GM18517 (cell line): ENCODE measurements around the gene CNKSR3.

Experiments used
- ATAC-seq: cut with Tn5 transposase; IDR thresholded peaks from one replicate; pipeline ENCODE4 v1.9.1; 2021; ENCODE audit warnings: mild to moderate bottlenecking, moderate library complexity; ENCODE audit not compliant: unreplicated experiment

Gene CNKSR3

DNA sequence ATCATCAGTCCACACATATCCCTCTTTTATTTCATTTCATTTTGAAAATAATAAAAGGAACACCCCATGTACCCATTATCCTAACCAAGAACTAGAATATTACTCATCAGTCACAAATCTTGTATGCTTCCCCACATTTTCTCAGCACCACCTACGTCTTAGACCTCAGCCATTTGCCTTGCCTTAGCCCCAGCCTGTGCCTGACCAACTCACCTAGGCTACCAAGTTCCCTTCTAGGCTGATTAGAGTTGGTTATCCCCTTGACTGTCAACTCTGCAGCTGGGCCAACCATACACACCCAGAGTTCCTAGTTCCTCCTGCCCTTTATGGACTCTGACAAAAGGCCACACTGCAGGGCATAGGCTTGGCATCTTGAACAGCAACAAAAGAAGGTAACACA, 120.5 kb downstream of the CNKSR3 start:
- no peak for ATAC-seq

DNA sequence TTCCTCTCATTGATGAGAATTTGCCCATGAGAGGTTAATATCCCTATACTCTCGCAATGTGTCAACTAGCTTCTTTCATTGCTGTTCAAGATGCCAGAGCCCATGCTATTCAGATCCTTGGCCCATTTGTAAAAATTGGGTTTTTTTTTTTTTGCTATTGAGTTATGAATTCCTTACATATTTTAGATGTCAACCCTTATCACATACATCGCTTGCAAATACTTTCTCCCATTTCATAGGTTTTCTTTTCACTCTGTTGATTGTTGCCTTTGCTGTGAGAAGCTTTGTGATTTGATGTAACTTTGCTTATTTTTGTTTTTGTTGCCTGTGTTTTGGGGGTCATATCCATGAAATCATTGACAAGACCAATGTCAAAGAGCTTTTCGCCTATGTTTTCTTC, 121.7 kb downstream of the CNKSR3 start:
- ATAC-seq = no peak

DNA sequence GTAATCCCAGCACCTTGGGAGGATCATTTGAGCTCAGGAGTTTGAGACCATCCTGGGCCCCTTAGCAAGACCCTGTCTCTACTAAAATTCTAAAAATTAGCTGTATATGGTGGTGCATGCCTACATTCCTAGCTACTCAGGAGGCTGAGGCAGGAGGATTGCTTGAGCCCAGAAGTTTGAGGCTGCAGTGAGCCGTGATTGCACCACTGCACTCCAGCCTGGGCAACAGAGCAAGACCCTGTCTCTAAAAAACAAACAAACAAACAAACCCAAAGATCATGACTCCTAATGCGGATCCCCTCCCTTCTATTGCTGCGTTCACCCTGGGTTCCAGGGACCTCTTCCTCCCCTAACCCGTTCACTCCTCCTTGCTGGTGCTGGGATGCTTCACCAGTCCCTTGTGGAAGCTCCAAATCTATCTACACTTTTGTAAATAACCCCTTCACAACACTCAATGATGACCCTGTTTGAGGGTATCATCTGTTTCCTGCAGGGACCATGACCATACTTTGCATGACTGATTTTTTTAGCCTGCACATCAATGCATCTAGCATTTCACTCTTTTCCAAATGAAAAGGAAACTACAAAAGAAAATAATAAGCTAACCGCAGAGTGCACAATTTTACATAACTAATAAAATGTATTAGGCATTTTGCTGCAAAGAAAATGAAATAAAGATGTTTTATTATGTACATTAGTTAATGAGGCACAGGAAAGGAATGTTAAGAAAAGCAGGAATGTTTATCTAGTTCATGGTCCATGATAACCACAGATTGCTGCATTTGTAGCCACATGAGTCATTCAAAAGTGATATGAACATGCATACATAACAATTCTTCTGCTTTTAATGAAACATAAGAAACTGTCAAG, 123.4 kb downstream of the CNKSR3 start:
- ATAC-seq = no peak

DNA sequence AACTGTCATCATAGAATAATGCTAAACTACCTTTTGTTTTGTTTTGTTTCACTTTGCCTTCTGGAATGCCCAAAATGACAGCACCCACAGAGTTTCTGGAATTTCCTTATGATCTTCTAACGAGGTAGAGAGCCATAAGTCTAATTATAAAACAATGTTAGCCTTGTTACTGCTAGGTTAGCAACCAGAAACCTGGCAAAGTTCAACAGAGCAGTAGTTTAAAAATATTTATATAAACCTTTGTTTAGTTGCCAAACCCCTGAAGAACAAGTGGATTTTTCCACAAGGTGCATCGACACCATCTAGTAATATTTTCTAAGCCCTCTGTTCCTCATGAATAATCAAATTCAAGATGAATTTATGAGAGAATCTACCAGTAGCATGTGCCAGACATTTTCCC, 126.3 kb downstream of the CNKSR3 start:
- ATAC-seq = no peak

DNA sequence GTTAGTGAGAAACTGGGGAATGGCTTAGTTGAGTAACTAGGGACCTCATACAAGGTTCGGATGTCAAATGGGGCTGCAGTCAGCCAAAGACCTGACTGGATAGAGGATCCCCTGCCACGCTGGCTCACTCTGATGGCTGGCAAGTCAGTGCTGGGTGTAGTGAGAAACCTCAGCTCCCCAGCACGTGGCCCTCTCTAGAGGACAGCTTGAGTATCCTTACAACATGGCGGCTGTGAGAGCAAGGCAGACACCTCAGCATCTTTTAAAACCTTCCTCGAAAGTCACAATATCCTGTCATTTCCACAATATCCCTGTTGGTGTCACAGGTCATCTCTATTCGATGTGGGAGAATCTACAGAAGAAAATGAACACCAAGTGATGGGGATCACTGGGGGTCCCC, 127.2 kb downstream of the CNKSR3 start:
- no peak for ATAC-seq

DNA sequence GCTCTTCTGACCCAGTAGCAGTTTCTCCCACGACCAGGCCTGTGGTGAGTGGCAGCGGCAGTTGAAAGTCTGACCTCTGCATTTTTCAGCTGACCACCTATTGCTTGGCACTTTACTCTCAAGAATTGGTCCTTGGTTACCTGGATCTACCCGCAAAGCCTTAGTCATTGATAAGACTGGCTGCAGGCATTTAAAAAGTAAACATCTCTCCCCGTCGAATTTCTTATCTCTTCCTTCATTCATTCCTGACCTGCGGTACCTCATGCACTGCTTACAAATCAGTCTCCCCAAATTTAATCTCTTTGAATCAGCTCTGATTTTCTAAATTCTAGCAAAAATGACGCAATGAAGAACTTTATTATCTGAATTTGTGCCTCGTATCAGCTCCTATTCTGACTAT, 127.7 kb downstream of the CNKSR3 start:
- ATAC-seq = no peak

DNA sequence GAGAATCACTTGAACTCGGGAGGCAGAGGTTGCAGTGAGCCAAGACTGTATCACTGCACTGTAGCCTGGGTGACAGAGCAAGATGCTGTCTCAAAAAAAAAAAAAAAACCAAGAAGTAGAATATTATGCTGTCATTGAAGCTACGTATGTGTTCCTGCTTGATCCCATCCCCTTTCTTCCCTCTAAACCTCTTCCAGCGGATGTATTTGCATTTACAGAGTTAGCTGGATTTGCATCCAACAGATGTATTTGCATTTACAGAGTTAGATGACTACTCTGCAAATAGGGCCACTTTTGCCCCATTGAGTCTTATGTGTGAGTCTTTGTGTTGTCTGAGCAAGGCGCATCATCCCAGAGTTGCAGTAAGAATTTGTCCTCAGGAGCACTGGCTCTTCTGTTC, 128.9 kb downstream of the CNKSR3 start:
- no peak for ATAC-seq

DNA sequence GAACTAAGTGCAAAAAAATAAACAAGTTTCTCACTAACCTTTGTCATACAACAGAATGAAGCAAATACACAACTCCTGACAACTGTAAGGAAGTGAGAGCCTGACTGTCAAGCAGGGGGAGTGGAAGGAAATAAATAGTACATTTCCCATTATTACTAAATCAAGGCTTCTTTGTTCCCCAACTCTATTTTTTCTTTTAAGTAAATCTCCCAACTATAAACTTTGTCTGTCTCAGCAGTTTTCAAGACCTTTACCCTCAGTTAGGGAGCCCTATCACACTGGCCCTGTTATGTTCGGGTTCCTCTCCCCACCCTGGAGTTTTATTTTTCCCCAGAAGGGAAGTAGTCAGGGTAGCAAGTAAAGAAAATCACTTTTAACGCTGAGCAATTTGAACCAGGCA, 129.7 kb downstream of the CNKSR3 start:
- ATAC-seq = no peak

DNA sequence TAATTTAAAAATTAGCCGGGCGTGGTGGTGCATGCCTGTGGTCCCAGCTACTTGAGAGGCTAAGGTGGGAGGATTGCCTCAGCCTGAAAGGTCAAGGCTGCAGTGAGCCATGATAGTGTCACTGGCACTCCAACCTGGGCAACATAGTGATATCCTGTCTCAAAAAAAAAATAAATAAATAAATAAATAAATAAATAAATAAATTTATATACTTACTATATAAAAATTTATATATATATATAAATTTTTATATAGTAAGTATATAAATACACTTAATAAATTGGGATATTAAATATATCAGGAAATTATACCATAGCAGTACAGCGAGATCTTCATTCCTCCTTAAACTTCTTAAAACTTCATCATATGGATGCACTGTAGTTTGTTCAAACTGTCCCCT, 130.9 kb downstream of the CNKSR3 start:
- ATAC-seq = no peak

DNA sequence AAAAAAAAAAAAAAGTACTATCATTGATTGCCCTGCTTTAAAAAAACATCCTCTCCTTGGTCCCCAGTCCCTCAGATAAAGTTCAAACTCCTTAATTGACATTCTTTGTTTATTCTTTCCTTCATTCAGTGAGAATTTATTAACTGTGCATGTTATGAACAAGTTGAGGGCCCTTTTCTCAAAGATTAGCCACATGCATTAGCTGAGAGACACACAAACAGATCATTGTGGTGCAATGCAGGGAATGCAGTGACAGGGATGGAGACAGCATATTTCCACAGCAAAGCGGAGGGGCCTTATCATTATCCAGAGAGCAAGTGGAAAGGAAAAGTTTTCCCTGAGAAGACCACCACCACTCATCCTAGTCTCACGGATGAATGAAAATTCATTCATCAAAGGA, 132.0 kb downstream of the CNKSR3 start:
- ATAC-seq = no peak

DNA sequence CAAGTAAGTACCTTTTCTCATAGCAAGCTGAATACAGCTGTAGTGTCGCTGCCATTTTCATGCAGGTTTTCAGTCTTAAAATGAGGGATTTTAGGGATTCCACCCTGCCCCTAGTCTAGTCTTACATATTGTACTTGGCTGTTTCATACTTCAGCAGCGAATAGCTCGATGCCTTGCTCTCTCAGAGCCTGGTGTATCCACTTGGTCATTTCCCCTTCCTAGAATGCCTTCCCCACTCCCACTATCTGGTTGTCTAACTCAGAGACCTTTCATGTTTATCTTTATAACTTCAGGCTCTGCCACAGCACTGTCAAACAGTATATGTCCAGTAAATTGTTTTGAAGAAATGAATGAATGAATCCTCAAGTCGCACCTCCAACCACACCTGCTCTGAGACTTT, 132.8 kb downstream of the CNKSR3 start:
- no peak for ATAC-seq

DNA sequence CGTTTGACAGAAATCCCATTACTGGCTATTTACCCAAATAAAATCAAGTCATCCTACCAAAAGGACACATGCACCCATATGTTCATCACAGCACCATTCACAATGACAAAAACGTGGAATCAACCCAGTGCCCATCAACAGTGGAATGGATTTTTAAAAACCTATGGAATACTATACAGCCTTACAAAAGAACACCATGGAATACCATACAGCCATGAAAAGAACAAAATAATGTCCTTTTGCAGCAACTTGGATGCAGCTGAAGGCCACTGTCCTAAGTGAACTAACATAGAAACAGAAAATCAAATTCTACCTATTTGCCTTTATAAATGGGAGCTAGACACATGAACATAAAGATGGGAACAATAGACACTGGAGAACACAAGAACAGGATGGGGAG, 136.5 kb downstream of the CNKSR3 start:
- no peak for ATAC-seq

DNA sequence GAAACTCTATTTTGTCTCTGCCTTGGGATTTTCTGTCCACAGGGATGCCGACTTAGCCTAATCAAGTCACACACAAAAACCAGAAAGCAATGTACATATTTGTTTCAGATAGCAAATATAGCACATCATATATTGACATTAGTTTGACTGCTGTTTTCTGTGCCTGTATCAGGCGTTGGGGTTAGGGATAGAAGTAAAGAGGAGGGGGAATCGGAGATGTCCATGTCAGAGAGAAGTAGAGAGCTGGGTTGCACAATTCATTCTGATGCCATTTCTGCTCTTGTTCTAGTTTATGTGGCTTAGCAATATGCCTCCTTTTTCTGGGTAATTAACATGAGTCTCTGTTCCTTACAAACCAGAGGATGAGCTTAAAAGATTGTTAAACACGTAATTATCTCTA, 139.2 kb downstream of the CNKSR3 start:
- ATAC-seq = no peak

DNA sequence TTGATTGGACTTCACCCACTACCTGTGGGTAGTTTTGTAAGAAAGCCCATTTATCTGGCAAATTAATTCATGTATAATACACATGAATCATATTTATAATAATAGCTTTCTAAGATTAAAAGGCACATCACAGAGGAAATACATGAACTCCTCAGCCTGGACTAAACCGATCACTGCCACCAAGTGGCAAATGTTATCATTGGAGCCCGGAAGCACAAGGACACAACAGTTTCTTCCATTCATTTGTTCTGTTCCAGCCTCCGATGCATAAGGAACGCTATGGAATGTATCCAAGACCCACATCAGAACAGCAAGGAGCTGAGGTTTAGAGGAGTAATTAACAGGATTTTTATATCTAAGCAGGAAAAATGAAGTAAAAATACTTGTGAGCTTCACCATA, 139.9 kb downstream of the CNKSR3 start:
- ATAC-seq = peak; percentile 60

DNA sequence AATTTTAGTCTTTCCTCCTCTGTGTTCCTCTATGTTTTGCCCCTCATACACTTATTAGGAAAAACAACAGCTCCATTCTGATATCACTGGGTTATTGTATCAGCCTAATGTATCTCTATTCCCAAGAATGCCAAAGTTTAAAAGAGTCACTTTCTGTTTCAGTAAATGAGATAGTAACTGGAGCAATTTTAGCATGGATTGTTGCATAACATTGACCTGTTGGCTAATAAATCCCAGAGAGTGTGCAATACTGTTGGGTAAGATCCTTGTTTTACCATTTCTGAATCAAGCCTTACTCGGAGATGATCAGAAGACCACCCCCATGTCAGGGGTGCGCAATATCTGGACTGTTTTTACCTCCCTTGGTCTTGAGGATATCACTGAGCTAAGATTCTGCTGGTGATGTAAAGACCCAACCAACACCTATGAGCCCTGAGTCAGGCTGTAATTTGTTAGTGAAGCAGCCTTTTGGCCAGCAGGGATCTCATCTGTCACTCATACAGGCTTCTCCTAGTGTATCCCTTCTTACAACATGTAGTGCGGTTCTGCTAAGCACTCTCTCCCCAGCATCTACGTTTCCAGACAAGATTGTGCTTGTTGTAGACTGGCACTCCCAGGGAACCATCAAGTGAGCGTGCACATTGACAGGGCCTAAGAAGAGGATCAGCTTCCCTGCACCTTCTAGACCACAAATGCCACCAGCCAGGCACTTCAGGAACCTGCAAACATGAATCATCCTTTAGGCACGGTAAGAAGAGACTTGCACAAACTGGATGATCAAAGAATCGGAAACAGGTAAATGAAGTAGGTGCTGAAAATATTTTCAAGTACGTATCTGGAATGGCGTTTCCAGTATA, 142.4 kb downstream of the CNKSR3 start:
- ATAC-seq = no peak

DNA sequence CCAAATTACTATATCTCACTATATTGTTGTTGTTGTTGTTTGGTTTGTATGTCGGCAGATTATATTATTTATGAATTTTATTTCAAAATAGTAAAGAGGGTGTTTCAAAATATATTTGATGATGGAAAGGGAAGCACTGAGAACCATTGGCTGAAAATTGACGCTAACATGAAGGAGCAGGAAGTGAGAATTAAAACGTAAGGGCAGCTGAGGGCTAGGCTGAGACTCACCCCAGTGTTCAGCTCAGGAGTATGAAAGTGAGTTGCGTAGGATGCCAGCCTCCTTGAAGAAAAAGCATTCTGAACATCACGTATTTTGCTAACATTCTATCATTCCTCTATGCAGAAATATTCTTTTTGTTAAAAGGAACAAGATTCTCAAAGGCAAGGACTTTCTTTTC, 143.1 kb downstream of the CNKSR3 start:
- ATAC-seq = no peak

DNA sequence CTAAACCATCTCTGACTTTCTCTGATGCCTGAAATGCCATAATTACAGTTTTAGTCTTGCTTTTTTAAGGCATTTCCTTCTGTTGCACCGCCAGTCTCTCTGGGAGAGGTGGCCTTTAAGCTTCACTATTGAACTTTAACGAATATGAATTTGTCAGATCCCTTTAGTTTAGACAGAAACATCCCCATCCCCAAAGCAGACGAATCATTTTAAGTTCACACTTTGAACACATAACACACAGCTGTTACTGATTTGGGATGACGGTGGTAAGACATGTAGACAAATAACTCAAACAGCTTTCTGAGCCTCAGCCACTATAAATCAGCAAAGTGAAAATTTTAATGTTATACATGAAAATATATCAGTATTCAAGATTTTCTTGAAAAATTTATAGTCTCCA, 146.7 kb downstream of the CNKSR3 start:
- no peak for ATAC-seq

DNA sequence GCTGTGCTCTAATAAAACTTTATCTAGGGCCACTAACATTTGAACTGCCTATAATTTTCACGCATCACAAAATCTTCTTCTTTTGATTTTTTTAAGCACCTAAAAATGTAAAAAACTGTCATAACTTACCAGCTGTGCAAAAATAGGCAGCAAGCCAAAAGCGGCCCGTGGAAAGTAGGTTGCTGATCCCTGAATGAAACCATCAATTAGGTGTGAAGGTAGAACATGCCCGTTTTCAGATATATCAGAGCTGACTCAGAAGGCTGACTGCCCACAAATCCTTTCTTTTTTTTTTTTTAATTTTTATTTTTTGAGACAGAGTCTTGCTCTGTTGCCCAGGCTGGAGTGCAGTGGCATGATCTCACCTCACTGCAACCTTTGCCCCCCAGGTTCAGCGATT, 149.0 kb downstream of the CNKSR3 start:
- no peak for ATAC-seq

DNA sequence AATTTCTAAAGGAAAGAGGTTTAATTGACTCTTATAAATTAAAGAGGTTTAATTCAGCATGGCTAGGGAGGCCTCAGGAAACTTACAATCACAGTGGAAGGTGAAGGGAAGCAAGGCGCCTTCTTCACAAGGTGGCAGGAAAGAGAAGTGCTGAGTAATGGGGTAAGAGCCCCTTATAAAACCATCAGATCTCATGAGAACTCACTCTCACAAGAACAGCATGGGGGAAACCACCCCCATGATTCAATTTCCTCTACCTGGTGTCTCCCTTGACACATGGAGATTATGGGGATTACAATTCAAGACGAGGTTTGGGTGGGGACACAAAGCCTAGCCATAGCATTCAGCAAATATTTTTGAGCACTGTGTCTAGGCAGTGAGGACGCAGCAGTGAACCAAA, 150.0 kb downstream of the CNKSR3 start:
- no peak for ATAC-seq

DNA sequence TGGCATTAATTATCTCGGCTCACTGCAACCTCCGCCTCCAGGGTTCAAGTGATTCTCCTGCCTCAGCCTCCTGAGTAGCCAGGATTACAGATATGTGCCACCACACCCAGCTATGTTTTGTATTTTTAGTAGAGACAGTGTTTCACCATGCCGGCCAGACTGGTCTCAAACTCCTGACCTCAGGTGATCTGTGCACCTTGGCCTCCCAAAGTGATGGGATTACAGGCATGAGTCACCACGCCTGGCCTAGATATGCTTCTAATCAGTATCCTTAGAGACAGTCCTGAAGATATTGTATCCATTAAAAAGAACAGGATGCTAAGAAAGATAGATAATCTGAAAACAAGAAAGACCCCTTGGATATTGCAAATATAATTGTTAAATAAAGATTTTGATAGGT, 150.8 kb downstream of the CNKSR3 start:
- no peak for ATAC-seq

DNA sequence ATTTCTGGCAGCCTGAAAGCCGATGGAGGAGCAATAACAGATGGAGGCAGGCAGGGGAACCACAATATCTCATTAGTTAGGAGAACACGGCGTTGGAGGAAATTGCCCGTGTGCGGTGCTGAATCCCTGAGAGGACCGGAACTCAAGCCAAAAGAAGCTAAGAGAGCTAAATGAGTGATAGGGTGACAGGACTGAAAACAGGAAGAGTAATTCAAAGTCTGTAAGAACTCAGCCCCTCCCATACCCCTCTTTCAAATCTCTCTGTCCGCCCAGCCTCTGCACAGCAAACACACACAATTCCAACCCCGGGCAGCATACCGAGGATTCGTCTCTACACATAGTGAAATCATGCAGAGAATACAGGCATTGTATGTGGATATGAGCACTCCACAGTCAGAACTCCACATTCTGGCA, 151.3 kb downstream of the CNKSR3 start:
- no peak for ATAC-seq

DNA sequence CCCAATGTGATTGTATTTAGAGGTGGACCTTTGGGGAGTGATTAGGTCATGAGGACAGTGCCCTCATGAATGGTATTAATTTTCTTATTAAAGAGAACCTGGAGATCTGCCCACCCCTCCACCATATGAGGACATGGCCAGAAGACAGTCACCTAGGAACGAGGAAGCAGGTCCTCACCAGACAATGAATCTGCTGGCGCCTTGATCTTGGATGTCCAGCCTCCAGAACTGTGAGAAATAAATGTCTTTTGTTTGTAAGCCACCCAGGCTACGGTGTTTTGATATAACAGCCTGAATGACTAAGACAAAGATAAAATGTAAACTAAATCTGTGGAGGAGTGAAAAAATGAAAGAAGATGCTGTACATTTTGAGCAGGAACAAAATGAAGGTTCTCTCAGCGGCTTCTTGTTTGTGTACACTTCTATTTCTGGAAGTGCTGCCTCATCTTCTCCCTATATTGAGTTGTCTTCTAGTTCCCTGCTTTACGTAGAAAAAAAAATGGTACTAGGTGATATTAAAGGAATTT, 152.4 kb downstream of the CNKSR3 start:
- no peak for ATAC-seq
